GM10248 (cell line): Measurements from ENCODE around the gene IFT122.

Experiments used
- CTCF ChIA-PET: fragments of 300-600 bp; sonication (Branson Sonifier 250); formaldehyde crosslinking; extraction: SDS; loops from one replicate; lab custom pipeline; 2021; ENCODE audit warnings: antibody characterized with exemption; lab: Yijun Ruan, JAX
- POLR2A ChIA-PET: fragments of 350-650 bp; sonication (Branson Sonifier 250); formaldehyde crosslinking; extraction: SDS; loops from one replicate; lab custom pipeline; 2020; ENCODE audit warnings: antibody characterized with exemption; lab: Yijun Ruan, JAX
- DNase-seq: peaks from one replicate; pipeline ENCODE4 v3.0.0; 2012; ENCODE audit errors: extremely low spot score
- TF ChIP-seq, protein P1 (sequence below): IDR thresholded peaks from 2 replicates; pipeline ENCODE4 v1.5.1; 2012; ENCODE audit warnings: mild to moderate bottlenecking, low read depth; ENCODE audit errors: extremely low read depth, missing control alignments, control extremely low read depth

The IFT122 gene

DNA sequence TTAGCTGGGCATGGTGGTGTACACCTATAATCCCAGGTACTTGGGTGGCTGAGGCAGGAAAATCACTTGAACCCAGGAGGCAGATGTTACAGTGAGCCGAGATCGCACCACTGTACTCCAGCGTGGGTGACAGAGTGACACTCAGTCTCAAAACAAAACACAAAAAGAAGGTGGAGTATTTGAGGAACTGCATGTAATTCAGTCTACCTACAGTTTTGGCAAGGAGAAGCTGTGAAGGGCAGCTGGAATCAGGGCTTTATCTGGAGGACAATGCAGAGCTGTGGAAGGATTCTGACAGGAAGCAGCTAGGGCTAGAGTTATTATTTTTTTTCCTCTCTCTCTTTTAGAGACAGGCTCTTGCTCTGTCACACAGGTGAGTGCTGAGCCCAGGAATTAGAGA, 109.8 kb downstream of the IFT122 start:
- ChIA-PET CTCF (no interaction called here), POLR2A (no interaction called here)
- no peak for DNase-seq
- TF ChIP-seq, protein P1, sequence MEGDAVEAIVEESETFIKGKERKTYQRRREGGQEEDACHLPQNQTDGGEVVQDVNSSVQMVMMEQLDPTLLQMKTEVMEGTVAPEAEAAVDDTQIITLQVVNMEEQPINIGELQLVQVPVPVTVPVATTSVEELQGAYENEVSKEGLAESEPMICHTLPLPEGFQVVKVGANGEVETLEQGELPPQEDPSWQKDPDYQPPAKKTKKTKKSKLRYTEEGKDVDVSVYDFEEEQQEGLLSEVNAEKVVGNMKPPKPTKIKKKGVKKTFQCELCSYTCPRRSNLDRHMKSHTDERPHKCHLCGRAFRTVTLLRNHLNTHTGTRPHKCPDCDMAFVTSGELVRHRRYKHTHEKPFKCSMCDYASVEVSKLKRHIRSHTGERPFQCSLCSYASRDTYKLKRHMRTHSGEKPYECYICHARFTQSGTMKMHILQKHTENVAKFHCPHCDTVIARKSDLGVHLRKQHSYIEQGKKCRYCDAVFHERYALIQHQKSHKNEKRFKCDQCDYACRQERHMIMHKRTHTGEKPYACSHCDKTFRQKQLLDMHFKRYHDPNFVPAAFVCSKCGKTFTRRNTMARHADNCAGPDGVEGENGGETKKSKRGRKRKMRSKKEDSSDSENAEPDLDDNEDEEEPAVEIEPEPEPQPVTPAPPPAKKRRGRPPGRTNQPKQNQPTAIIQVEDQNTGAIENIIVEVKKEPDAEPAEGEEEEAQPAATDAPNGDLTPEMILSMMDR = no peak

DNA sequence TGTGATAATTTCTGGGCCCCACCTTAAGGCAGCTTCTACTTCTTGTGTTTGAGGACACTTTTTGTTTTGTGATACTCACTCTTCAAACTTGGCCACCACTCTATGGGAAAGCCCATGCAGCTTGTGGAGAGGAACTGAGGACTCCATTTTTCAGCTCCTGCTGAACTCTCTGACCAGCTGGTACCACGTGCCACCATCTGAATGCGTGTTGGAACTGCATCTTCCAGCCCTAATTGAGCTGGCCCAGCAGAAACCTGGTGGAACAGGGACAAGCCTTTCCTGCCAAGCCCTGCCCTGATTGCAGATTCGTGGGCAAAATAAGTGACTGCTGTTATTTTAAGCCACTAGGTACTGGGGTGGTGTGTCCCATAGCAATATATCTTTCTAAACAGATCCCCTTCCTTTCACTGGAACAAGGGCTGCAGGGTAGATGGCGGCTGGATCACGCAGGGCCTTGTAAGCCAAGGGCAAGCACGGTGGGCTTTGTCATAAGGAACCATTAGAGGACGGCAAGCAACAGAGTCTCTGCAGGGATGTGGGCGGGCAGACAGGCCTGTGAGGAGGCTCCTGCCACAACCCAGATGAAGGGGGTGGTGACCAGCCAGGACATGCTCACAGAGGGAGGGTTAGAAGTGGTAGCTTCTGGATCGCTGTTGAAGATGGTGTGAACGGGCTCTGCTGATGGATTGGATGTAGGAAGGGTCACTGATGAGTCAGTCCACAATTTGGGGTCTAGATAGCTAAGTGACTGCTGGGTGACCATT, 112.4 kb downstream of the IFT122 start:
- POLR2A ChIA-PET = no interaction called here
- TF ChIP-seq, protein P1 = no peak
- no peak for DNase-seq
- CTCF ChIA-PET = interaction anchor here (2.8 kb wide), 1 partner anchor 14 kb away, joined by 10 read pairs; no protein-coding TSS in a partner anchor

DNA sequence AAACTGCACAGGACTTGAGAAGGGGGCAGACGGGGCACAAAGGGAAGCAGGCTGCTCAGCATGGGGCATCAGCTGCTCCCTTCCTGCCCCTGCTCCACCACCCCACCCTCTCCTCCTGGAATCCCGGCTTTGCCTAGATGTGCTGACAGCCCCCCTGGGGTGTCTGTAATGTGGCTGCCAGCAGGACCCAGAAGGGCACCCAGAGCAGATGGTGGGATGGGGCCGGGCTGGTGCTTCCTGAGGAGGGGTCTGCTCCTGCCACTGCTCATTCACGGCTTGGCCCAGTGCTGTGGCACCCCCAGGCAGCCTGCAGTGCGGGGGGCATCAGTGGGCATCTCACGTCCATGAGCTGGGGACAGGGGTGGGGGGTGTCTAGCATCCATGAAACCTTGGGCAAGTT, 113.1 kb downstream of the IFT122 start:
- CTCF ChIA-PET = interaction anchor here (0.9 to 2.8 kb wide), 2 partner anchors 13 to 23 kb away, joined by 3 to 10 read pairs; no protein-coding TSS in a partner anchor
- POLR2A ChIA-PET = interaction anchor here (0.6 kb wide), 1 partner anchor 319 kb away, joined by 3 read pairs; no protein-coding TSS in a partner anchor
- TF ChIP-seq, protein P1 = no peak
- DNase-seq = no peak

DNA sequence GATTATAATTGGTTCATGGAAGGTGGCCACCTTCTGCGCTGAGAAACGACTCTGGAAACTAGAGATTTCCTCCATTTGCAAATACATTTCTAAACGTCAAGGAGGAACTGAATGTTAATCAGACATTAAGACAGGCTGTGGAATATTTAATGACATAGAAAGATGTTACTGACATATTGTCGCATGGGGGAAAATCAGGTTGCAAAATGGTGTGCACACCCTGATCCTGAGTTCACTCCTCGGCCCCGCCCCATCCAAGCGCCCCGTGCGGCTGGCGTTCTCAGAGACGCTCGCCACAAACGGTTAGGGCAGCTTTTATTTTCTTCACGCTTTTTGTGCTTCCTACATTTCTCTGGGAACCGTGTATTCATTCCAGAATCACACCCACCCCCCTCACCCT, 113.7 kb downstream of the IFT122 start:
- ChIA-PET POLR2A (interaction anchor here (0.6 kb wide), 1 partner anchor 320 kb away, joined by 3 read pairs; no protein-coding TSS in a partner anchor), CTCF (interaction anchor here (0.9 to 2.8 kb wide), 3 partner anchors 13 to 23 kb away, joined by 3 to 10 read pairs (median 5); no protein-coding TSS in a partner anchor)
- TF ChIP-seq, protein P1 = no peak
- DNase-seq = no peak

GRCh38 chr3:129554356-129555152, 114.5 kb downstream of the IFT122 start:
- TF ChIP-seq, protein P1 = no peak
- POLR2A ChIA-PET = no interaction called here
- DNase-seq = no peak
- CTCF ChIA-PET = interaction anchor here (1.7 kb wide), 1 partner anchor 20 kb away, joined by 5 read pairs; no protein-coding TSS in a partner anchor

DNA sequence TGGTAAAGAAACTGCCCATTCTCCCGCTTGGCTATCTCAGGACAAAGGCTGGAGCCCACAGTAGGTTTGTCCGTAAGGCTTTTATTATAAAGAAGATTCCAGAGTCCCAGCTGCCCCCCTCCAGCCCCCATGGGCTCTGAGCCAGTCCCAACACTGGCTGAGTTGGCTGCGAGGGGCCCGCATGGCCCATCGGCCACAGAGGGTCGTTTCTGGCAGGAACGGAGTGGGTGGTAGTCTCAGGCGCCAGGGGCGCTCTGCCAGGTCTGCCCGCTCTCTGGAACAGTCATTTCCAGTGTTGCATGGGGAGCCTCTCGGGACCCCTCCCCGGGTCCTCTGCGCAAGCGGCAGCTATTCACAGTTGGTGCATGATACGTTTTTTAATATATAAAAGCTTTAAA, 115.1 kb downstream of the IFT122 start:
- ChIA-PET CTCF (interaction anchor here (1.7 kb wide), 1 partner anchor 21 kb away, joined by 5 read pairs; no protein-coding TSS in a partner anchor), POLR2A (no interaction called here)
- no peak for DNase-seq
- TF ChIP-seq, protein P1 = no peak
